Astrocyte (in vitro differentiated cells and primary cell): ENCODE results near the gene FGF9. TPM values are rescaled to one million over a fixed set of nuclear protein-coding genes. Genes with fewer than 3 reads are reported as not detected.

Experiments used
- DNase-seq: peaks from one replicate; pipeline ENCODE4 v3.0.0-alpha.2; 2010; ENCODE audit warnings: low read depth
- FAIRE-seq: peaks from 2 replicates; lab custom pipeline; 2011; peaks lifted over from hg19 to GRCh38; lab: Jason Lieb, UNC
- H2AFZ ChIP-seq: 2 replicates; pipeline ENCODE4 v1.6.0; 2012; ENCODE audit warnings: low read depth, low read length, inconsistent platforms
- H3K27ac ChIP-seq: 2 replicates; pipeline ENCODE4 v1.5.1; 2011; ENCODE audit warnings: low read depth, low read length, inconsistent platforms
- H3K27me3 ChIP-seq: 2 replicates; pipeline ENCODE4 v1.6.0; 2011; ENCODE audit warnings: low read length, inconsistent platforms; ENCODE audit not compliant: insufficient read depth
- H3K36me3 ChIP-seq: 2 replicates; pipeline ENCODE4 v1.5.1; 2011; ENCODE audit warnings: low read length, inconsistent platforms; ENCODE audit not compliant: insufficient read depth
- H3K4me1 ChIP-seq: 2 replicates; pipeline ENCODE4 v1.5.1; 2011; ENCODE audit warnings: low read length, inconsistent platforms; ENCODE audit not compliant: insufficient read depth
- H3K4me2 ChIP-seq: 2 replicates; pipeline ENCODE4 v1.6.0; 2012; ENCODE audit warnings: low read length, inconsistent platforms
- H3K4me3 ChIP-seq: 2 replicates; pipeline ENCODE4 v1.5.1; 2011; ENCODE audit warnings: low read depth, mild to moderate bottlenecking, low read length, inconsistent platforms; ENCODE audit not compliant: insufficient read depth
- H3K79me2 ChIP-seq: 2 replicates; pipeline ENCODE4 v1.6.0; 2012; ENCODE audit warnings: mild to moderate bottlenecking, low read length, inconsistent platforms; ENCODE audit not compliant: insufficient read depth
- H3K9ac ChIP-seq: 2 replicates; pipeline ENCODE4 v1.6.0; 2012; ENCODE audit warnings: mild to moderate bottlenecking, low read length, inconsistent platforms
- H3K9me3 ChIP-seq: 2 replicates; pipeline ENCODE4 v1.5.1; 2012; ENCODE audit warnings: low read depth, mild to moderate bottlenecking, low read length, inconsistent platforms; ENCODE audit not compliant: insufficient read depth
- H4K20me1 ChIP-seq: 2 replicates; pipeline ENCODE4 v1.6.0; 2012; ENCODE audit warnings: low read length, inconsistent platforms; ENCODE audit not compliant: insufficient read depth
- H3K27ac Mint-ChIP-seq: one replicate; pipeline ENCODE4 v1.8.0; 2021; ENCODE audit warnings: mild to moderate bottlenecking, mixed read lengths; ENCODE audit not compliant: unreplicated experiment
- H3K27me3 Mint-ChIP-seq: one replicate; pipeline ENCODE4 v1.8.0; 2021; ENCODE audit warnings: low read depth, mixed read lengths; ENCODE audit not compliant: unreplicated experiment
- H3K36me3 Mint-ChIP-seq: one replicate; pipeline ENCODE4 v1.8.0; 2021; ENCODE audit warnings: low read depth, mixed read lengths; ENCODE audit not compliant: unreplicated experiment
- H3K4me1 Mint-ChIP-seq: one replicate; pipeline ENCODE4 v1.8.0; 2021; ENCODE audit warnings: low read depth, mixed read lengths; ENCODE audit not compliant: unreplicated experiment
- H3K4me3 Mint-ChIP-seq: one replicate; pipeline ENCODE4 v1.8.0; 2021; ENCODE audit warnings: mild to moderate bottlenecking, moderate library complexity, mixed read lengths; ENCODE audit not compliant: unreplicated experiment
- H3K9me3 Mint-ChIP-seq: one replicate; pipeline ENCODE4 v1.8.0; 2021; ENCODE audit warnings: mild to moderate bottlenecking, mixed read lengths; ENCODE audit not compliant: unreplicated experiment
- CTCF ChIP-seq: IDR thresholded peaks from 2 replicates; pipeline ENCODE4 v1.5.1; 2011; ENCODE audit warnings: low read depth, mild to moderate bottlenecking, inconsistent platforms, low read length, moderate library complexity; ENCODE audit not compliant: insufficient read depth
- EZH2 ChIP-seq: IDR thresholded peaks from 2 replicates; pipeline ENCODE4 v1.6.1; 2012; ENCODE audit warnings: mild to moderate bottlenecking, low read length, inconsistent platforms; ENCODE audit not compliant: insufficient read depth
- total RNA-seq: library from RNA; stranded (reverse); gene quantifications from 2 replicates; pipeline ENCODE4 v1.2.1, GENCODE V29; 2021

Gene FGF9
- total RNA-seq, 1 donor from 2014 or later = 0.27 TPM

DNA sequence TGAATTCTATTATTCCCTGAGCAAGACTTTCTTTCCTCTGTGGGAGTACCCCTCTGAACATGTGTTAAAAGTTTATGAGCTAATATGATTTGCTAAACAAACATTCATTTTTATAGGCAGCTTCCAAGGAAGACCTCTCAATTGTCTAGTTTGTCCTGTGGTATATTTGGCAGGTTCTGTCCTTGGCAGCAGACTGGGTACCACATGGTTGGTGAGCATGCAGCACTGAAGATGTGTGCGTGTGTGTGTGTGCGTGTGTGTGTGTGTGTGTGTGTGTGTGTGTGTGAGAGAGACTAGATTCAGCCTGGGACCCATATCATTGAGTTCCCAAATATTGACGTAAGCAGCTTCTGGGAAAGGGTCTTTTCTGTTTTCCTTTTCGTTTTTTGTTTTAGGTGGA lies 24.0 kb downstream of the FGF9 start:
- no peaks in the 10 kb centered on the region for H3K36me3 ChIP-seq
- no peak overlapping the region for H3K27ac ChIP-seq
- no peaks in the 10 kb centered on the region for H4K20me1 ChIP-seq
- no peak for TF ChIP-seq CTCF
- TF ChIP-seq EZH2 = no peak
- FAIRE-seq = no peak
- H2AFZ ChIP-seq = no peak overlapping the region
- no peaks in the 10 kb centered on the region for H3K4me1 ChIP-seq
- DNase-seq = no peak
- no peaks in the 10 kb centered on the region for H3K9me3 ChIP-seq
- H3K79me2 ChIP-seq = no peaks in the 10 kb centered on the region
- Mint-ChIP-seq H3K27ac (no peak overlapping the region), H3K36me3 (no peaks in the 10 kb centered on the region), H3K4me1 (no peaks in the 10 kb centered on the region), H3K9me3 (no peaks in the 10 kb centered on the region), H3K27me3 (peaks cover 22% of the 10 kb centered on the region), H3K4me3 (no peak overlapping the region)
- no peaks in the 10 kb centered on the region for H3K27me3 ChIP-seq
- no peak overlapping the region for H3K4me3 ChIP-seq
- H3K4me2 ChIP-seq = no peak overlapping the region
- no peak overlapping the region for H3K9ac ChIP-seq

DNA sequence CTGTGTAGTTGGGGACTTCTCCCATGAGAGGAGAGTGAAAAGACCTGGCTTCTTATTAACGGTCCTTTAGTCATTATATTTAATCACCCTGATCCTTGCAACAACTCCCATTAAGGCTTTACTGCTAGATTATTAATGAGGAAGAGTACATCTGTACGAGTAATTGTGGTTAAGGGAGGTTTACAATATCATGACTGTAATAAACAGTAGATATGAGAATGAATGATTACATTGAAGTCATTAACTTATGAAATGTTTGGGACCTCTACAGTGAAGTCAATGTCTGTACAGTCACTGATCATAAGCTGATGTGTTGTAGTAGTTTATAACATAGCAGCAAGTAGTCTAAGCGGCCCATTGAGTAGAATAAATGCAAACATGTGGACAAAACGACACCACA lies 24.7 kb downstream of the FGF9 start:
- no peak overlapping the region for H3K9ac ChIP-seq
- H2AFZ ChIP-seq = no peak overlapping the region
- Mint-ChIP-seq H3K27me3 (peaks cover 17% of the 10 kb centered on the region), H3K27ac (no peak overlapping the region), H3K4me1 (no peaks in the 10 kb centered on the region), H3K36me3 (no peaks in the 10 kb centered on the region), H3K4me3 (no peak overlapping the region), H3K9me3 (no peaks in the 10 kb centered on the region)
- H3K27me3 ChIP-seq = no peaks in the 10 kb centered on the region
- FAIRE-seq (no peak), DNase-seq (no peak)
- no peaks in the 10 kb centered on the region for H3K4me1 ChIP-seq
- no peak overlapping the region for H3K27ac ChIP-seq
- TF ChIP-seq CTCF (no peak), EZH2 (no peak)
- no peak overlapping the region for H3K4me3 ChIP-seq
- no peaks in the 10 kb centered on the region for H3K36me3 ChIP-seq
- no peaks in the 10 kb centered on the region for H3K9me3 ChIP-seq
- no peaks in the 10 kb centered on the region for H4K20me1 ChIP-seq
- no peaks in the 10 kb centered on the region for H3K79me2 ChIP-seq
- H3K4me2 ChIP-seq = no peak overlapping the region

- no peak overlapping the region for H3K27ac Mint-ChIP-seq
- no peaks in the 10 kb centered on the region for H3K4me1 ChIP-seq
- H3K36me3 Mint-ChIP-seq = no peaks in the 10 kb centered on the region
Observed at GRCh38 chr13:21696865-21697448, 26.1 kb downstream of the FGF9 start.

More at GRCh38 chr13:21696865-21697448, 26.1 kb downstream of the FGF9 start:
- H3K4me1 Mint-ChIP-seq = no peaks in the 10 kb centered on the region
- Histone ChIP-seq H3K4me3 (no peak overlapping the region), H3K36me3 (no peaks in the 10 kb centered on the region), H3K79me2 (no peaks in the 10 kb centered on the region), H3K27me3 (no peaks in the 10 kb centered on the region), H3K9me3 (no peaks in the 10 kb centered on the region), H3K4me2 (no peak overlapping the region), H3K27ac (no peak overlapping the region), H2AFZ (no peak overlapping the region), H3K9ac (no peak overlapping the region), H4K20me1 (no peaks in the 10 kb centered on the region)
- DNase-seq = no peak
- TF ChIP-seq EZH2 (no peak), CTCF (no peak)
- no peaks in the 10 kb centered on the region for H3K9me3 Mint-ChIP-seq
- peaks cover 9% of the 10 kb centered on the region for H3K27me3 Mint-ChIP-seq
- no peak for FAIRE-seq
- no peak overlapping the region for H3K4me3 Mint-ChIP-seq
